ENCODE data around the gene MITF. TPM values are rescaled to one million over a fixed set of nuclear protein-coding genes. Genes with fewer than 3 reads are reported as not detected.

The MITF gene
- total RNA-seq, 3 donors from 2014 or later: 3.2 to 56.1 (median 5.5) TPM

- H3K4me1 ChIP-seq (ENCODE audit: low read depth): no peaks in the 10 kb centered on the region
- H3K9me3 ChIP-seq: peaks cover 5% of the 10 kb centered on the region
- TF ChIP-seq CTCF (IDR thresholded peaks at IDR 0.05): no peak
- no peak overlapping the region for H3K4me3 ChIP-seq
- no peaks in the 10 kb centered on the region for H3K36me3 ChIP-seq (ENCODE audit: low read depth)
- intact Hi-C loops (cut with DNase I, micrococcal nuclease): no loop called here
- ATAC-seq (no peak), DNase-seq (no peak)
Measured at GRCh38 chr3:69838696-69839515, 99.6 kb downstream of the MITF start.

GRCh38 chr3:69842351-69842750 is 103.1 kb downstream of the MITF start:
- Histone ChIP-seq H3K4me3 (no peak overlapping the region), H3K9me3 (no peaks in the 10 kb centered on the region), H3K4me1 (ENCODE audit: low read depth) (no peaks in the 10 kb centered on the region), H3K36me3 (ENCODE audit: low read depth) (no peaks in the 10 kb centered on the region)
- TF ChIP-seq CTCF (IDR thresholded peaks at IDR 0.05): no peak
- DNase-seq (no peak), ATAC-seq (no peak)
- intact Hi-C loops (cut with DNase I, micrococcal nuclease): no loop called here

- intact Hi-C loops (cut with DNase I, micrococcal nuclease): no loop called here
- TF ChIP-seq CTCF (IDR thresholded peaks at IDR 0.05): no peak
- Histone ChIP-seq H3K4me1 (ENCODE audit: low read depth) (no peaks in the 10 kb centered on the region), H3K4me3 (no peak overlapping the region), H3K36me3 (ENCODE audit: low read depth) (no peaks in the 10 kb centered on the region), H3K9me3 (no peaks in the 10 kb centered on the region)
- DNase-seq (no peak), ATAC-seq (no peak)
Measured at GRCh38 chr3:69842789-69843188, 103.5 kb downstream of the MITF start.

- no peak for TF ChIP-seq CTCF (IDR thresholded peaks at IDR 0.05)
- Histone ChIP-seq H3K9me3 (no peaks in the 10 kb centered on the region), H3K4me1 (ENCODE audit: low read depth) (no peaks in the 10 kb centered on the region), H3K36me3 (ENCODE audit: low read depth) (no peaks in the 10 kb centered on the region), H3K4me3 (no peak overlapping the region)
- intact Hi-C loops (cut with DNase I, micrococcal nuclease): no loop called here
- ATAC-seq (no peak), DNase-seq (no peak)
Measured at GRCh38 chr3:69844706-69845105, 105.4 kb downstream of the MITF start.

- ATAC-seq (no peak), DNase-seq (no peak)
- TF ChIP-seq CTCF (IDR thresholded peaks at IDR 0.05): no peak
- Histone ChIP-seq H3K9me3 (no peaks in the 10 kb centered on the region), H3K36me3 (ENCODE audit: low read depth) (no peaks in the 10 kb centered on the region), H3K4me3 (no peak overlapping the region), H3K4me1 (ENCODE audit: low read depth) (no peaks in the 10 kb centered on the region)
- intact Hi-C loops (cut with DNase I, micrococcal nuclease): no loop called here
Measured at GRCh38 chr3:69847303-69847702, 108.0 kb downstream of the MITF start.
